SK-N-SH treated with all-trans-retinoic acid at 6 μM for 48 hours (cell line): ENCODE results near the gene C2CD3.

Experiments used
- ATAC-seq: fragments of 200-7000 bp; cut with Tn5 transposase; 3 replicates; pipeline ENCODE4 v1.9.1; 2020; ENCODE audit warnings: mild to moderate bottlenecking, moderate library complexity
- BACH2 ChIP-seq: fragments of 250-450 bp; sonication (Bioruptor Pico); IDR thresholded peaks from 2 replicates; pipeline ENCODE4 v1.9.0; 2021; ENCODE audit warnings: mild to moderate bottlenecking, borderline replicate concordance
- CSDC2 ChIP-seq: fragments of 250-450 bp; sonication (Bioruptor Pico); IDR thresholded peaks from 2 replicates; pipeline ENCODE4 v1.5.0; 2020; ENCODE audit warnings: mild to moderate bottlenecking, moderate library complexity
- CSRNP3 ChIP-seq: fragments of 250-450 bp; sonication (Bioruptor Pico); IDR thresholded peaks from 2 replicates; pipeline ENCODE4 v1.5.1; 2021; ENCODE audit warnings: mild to moderate bottlenecking, moderate library complexity
- ESRRG ChIP-seq: fragments of 250-450 bp; sonication (Bioruptor Pico); IDR thresholded peaks from 2 replicates; pipeline ENCODE4 v1.6.1; 2021; ENCODE audit warnings: mild to moderate bottlenecking
- GLIS3 ChIP-seq: fragments of 250-450 bp; sonication (Bioruptor Pico); IDR thresholded peaks from 2 replicates; pipeline ENCODE4 v1.5.0; 2020; ENCODE audit warnings: mild to moderate bottlenecking, moderate library complexity
- ISL1 ChIP-seq: fragments of 250-450 bp; sonication (Bioruptor Pico); IDR thresholded peaks from 2 replicates; pipeline ENCODE4 v2.1.2; 2022; ENCODE audit warnings: mild to moderate bottlenecking, moderate library complexity
- OSR1 ChIP-seq: fragments of 250-450 bp; sonication (Bioruptor Pico); IDR thresholded peaks from 2 replicates; pipeline ENCODE4 v1.8.0; 2022; ENCODE audit warnings: moderate library complexity, mild to moderate bottlenecking, inconsistent platforms
- PATZ1 ChIP-seq: fragments of 250-450 bp; sonication (Bioruptor Pico); IDR thresholded peaks from 2 replicates; pipeline ENCODE4 v1.8.0; 2020; ENCODE audit warnings: mild to moderate bottlenecking, moderate library complexity, borderline replicate concordance
- POU6F1 ChIP-seq: fragments of 250-450 bp; sonication (Bioruptor Pico); IDR thresholded peaks from 2 replicates; pipeline ENCODE4 v1.8.0; 2021; ENCODE audit warnings: low read depth, mild to moderate bottlenecking, moderate library complexity, borderline replicate concordance
- PPARA ChIP-seq: fragments of 250-450 bp; sonication (Bioruptor Pico); IDR thresholded peaks from 2 replicates; pipeline ENCODE4 v1.5.0; 2020; ENCODE audit warnings: mild to moderate bottlenecking, borderline replicate concordance
- SNAI2 ChIP-seq: fragments of 250-450 bp; sonication (Bioruptor Pico); IDR thresholded peaks from 2 replicates; pipeline ENCODE4 v1.5.0; 2020; ENCODE audit warnings: mild to moderate bottlenecking, moderate library complexity
- TCF4 ChIP-seq: fragments of 250-450 bp; sonication (Bioruptor Pico); IDR thresholded peaks from 2 replicates; pipeline ENCODE4 v1.8.0; 2021; ENCODE audit warnings: mild to moderate bottlenecking, moderate library complexity, borderline replicate concordance
- TOX ChIP-seq: fragments of 250-450 bp; sonication (Bioruptor Pico); IDR thresholded peaks from 2 replicates; pipeline ENCODE4 v1.8.0; 2021; ENCODE audit warnings: mild to moderate bottlenecking, moderate library complexity, borderline replicate concordance
- TSHZ2 ChIP-seq: fragments of 250-450 bp; sonication (Bioruptor Pico); IDR thresholded peaks from 2 replicates; pipeline ENCODE4 v1.5.0; 2020; ENCODE audit warnings: mild to moderate bottlenecking, moderate library complexity
- ZC3H10 ChIP-seq: fragments of 250-450 bp; sonication (Bioruptor Pico); IDR thresholded peaks from 2 replicates; pipeline ENCODE4 v1.5.1; 2021; ENCODE audit warnings: mild to moderate bottlenecking, moderate library complexity
- ZFP3 ChIP-seq: fragments of 250-450 bp; sonication (Bioruptor Pico); IDR thresholded peaks from 2 replicates; pipeline ENCODE4 v1.5.0; 2020; ENCODE audit warnings: mild to moderate bottlenecking, moderate library complexity
- ZNF565 ChIP-seq: fragments of 450-650 bp; formaldehyde crosslinking; conservative IDR thresholded peaks from 2 replicates; pipeline ENCODE4 v1.5.0; 2020; ENCODE audit warnings: low read depth, mild to moderate bottlenecking, moderate library complexity
- ZNF70 ChIP-seq: fragments of 450-650 bp; formaldehyde crosslinking; IDR thresholded peaks from 2 replicates; pipeline ENCODE4 v1.5.0; 2020; ENCODE audit warnings: mild to moderate bottlenecking, moderate library complexity
- ZNF8 ChIP-seq: fragments of 450-650 bp; formaldehyde crosslinking; IDR thresholded peaks from 2 replicates; pipeline ENCODE4 v1.5.0; 2020; ENCODE audit warnings: mild to moderate bottlenecking, moderate library complexity
- TF ChIP-seq, protein P1 (sequence below): fragments of 250-450 bp; sonication (Bioruptor Pico); IDR thresholded peaks from 2 replicates; pipeline ENCODE4 v1.5.1; 2020; ENCODE audit warnings: low read depth, mild to moderate bottlenecking, moderate library complexity

C2CD3 gene

GRCh38 chr11:73977856-73978519 lies 192.8 kb downstream of the C2CD3 start:
- TF ChIP-seq TOX (no peak), CSDC2 (no peak), BACH2 (no peak), ZC3H10 (CRISPR knock-in tag) (no peak), ZNF565 (CRISPR knock-in tag) (no peak), TCF4 (CRISPR knock-in tag) (no peak), ZNF8 (CRISPR knock-in tag) (no peak)
- no peak for ATAC-seq

- ATAC-seq: no peak
- TF ChIP-seq ZNF565 (CRISPR knock-in tag) (no peak), TSHZ2 (CRISPR knock-in tag) (no peak), SNAI2 (CRISPR knock-in tag) (no peak), ESRRG (CRISPR knock-in tag) (no peak), ZFP3 (CRISPR knock-in tag) (no peak), GLIS3 (no peak), ZNF70 (CRISPR knock-in tag) (no peak), POU6F1 (CRISPR knock-in tag) (no peak), ZC3H10 (CRISPR knock-in tag) (no peak), CSRNP3 (no peak), TOX (no peak), CSDC2 (no peak)
- TF ChIP-seq, protein P1, sequence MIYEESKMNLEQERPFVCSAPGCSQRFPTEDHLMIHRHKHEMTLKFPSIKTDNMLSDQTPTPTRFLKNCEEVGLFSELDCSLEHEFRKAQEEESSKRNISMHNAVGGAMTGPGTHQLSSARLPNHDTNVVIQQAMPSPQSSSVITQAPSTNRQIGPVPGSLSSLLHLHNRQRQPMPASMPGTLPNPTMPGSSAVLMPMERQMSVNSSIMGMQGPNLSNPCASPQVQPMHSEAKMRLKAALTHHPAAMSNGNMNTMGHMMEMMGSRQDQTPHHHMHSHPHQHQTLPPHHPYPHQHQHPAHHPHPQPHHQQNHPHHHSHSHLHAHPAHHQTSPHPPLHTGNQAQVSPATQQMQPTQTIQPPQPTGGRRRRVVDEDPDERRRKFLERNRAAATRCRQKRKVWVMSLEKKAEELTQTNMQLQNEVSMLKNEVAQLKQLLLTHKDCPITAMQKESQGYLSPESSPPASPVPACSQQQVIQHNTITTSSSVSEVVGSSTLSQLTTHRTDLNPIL (CRISPR knock-in tag): no peak
Observed at GRCh38 chr11:73976451-73977151, 194.2 kb downstream of the C2CD3 start.

DNA sequence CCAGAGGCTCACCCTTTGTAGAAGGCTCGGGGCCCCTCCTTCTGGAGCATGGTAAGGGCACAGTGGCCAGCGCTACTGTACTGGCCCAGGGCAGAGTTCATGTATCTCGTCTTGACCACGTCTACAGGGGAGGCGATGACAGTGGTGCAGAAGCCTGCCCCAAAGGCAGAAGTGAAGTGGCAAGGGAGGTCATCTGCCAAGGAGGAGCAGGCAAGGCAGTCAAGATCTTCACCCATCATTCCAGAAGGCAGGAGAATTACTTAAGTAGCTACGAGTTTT lies 195.4 kb downstream of the C2CD3 start:
- no peak for TF ChIP-seq CSDC2
- no peak for TF ChIP-seq ISL1 (CRISPR knock-in tag)
- no peak for TF ChIP-seq PPARA
- no peak for TF ChIP-seq ZNF70 (CRISPR knock-in tag)
- TF ChIP-seq POU6F1 (CRISPR knock-in tag): no peak
- no peak for TF ChIP-seq ZNF8 (CRISPR knock-in tag)
- TF ChIP-seq TOX: no peak
- TF ChIP-seq ZFP3 (CRISPR knock-in tag): no peak
- TF ChIP-seq PATZ1 (CRISPR knock-in tag): no peak
- no peak for TF ChIP-seq TSHZ2 (CRISPR knock-in tag)
- no peak for TF ChIP-seq OSR1 (CRISPR knock-in tag)
- TF ChIP-seq ESRRG (CRISPR knock-in tag): no peak
- TF ChIP-seq BACH2: no peak

More for the DNA sequence above, 195.4 kb downstream of the C2CD3 start:
- no peak for ATAC-seq
